HG03520 (cell line): Measurements from ENCODE around the gene SAXO1.
"Not testable (repeated sequence)": the region's sequence is repeated elsewhere in the genome, so short reads cannot be mapped to it uniquely, and the experiment has no call there.

ENCODE experiments used
- ATAC-seq: cut with Tn5 transposase; IDR thresholded peaks from one replicate; pipeline ENCODE4 v1.9.1; 2021; ENCODE audit warnings: mild to moderate bottlenecking, moderate library complexity; ENCODE audit not compliant: unreplicated experiment

Gene SAXO1

DNA sequence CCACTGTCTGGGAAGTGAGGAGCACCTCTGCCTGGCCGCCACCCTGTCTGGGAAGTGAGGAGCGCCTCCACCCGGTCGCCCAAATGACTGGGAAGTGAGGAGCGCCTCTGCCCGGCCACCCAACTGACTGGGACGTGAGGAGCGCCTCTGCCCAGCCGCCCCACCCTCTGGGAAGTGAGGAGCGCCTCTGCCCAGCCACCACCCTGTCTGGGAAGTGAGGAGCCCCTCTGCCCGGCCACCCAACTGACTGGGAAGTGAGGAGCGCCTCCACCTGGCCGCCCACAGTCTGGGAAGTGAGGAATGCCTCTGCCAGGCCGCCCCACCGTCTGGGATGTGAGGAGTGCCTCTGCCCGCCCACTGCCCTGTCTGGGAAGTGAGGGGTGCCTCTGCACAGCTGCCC is 32.9 kb downstream of the SAXO1 start:
- ATAC-seq, result no peak

DNA sequence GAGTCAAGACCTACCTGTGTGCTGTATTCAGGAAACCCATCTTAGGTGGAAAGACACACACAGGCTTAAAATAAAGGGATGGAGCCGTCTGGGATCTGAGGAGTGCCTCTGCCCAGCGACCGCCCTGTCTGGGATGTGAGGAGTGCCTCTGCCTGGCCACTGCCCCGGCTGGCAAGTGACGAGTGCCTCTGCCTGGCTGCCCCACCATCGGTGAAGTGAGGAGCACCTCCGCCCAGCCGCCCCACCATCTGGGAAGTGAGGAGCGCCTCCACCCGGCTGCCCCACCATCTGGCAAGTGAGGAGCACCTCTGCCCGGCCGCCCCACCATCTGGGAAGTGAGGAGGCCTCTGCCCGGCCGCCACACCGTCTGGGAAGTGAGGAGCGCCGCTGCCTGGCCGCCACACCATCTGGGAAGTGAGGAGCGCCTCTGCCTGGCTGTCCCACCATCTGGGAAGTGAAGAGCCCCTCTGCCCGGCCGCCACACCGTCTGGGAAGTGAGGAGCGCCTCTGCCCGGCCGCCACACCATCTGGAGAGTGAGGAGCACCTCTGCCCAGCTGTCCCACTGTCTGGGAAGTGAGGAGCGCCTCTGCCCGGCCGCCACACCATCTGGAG is 33.7 kb downstream of the SAXO1 start:
- ATAC-seq, result no peak

DNA sequence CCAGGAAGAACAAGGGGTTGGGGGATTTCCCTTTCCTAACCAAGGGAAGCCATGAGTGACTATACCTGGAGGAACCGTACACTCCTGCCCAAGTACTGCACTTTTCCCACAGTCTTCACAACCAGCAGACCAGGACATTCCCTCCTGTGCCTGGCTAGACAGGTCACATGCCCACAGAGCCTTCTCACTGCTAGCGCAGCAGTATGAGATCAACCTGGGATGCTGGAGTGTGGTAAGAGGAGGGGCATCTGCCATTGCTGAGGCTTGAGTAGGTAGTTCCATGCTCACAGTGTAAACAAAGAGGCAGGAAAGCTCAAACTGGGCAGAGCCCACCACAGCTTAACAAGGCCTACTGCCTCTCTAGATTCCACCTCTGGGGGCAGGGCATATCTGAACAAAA is 35.9 kb downstream of the SAXO1 start:
- no peak for ATAC-seq

DNA sequence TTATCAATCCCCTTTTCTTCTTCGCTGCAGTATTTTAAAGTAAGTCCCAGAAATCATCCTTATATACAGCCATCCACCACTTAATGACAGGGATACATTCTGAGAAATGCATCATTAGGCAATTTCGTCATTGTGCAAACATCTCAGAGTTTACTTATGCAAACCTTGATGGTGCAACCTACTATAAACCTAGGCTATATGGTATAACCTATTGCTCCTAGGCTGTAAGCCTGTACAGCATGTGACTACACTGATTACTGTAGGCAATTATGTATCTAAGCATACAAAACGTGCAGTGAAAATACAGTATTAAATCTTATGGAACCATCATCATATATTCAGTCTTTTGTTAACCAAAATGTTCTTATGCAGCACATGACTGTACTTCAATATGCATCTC is 36.8 kb downstream of the SAXO1 start:
- ATAC-seq, result no peak

DNA sequence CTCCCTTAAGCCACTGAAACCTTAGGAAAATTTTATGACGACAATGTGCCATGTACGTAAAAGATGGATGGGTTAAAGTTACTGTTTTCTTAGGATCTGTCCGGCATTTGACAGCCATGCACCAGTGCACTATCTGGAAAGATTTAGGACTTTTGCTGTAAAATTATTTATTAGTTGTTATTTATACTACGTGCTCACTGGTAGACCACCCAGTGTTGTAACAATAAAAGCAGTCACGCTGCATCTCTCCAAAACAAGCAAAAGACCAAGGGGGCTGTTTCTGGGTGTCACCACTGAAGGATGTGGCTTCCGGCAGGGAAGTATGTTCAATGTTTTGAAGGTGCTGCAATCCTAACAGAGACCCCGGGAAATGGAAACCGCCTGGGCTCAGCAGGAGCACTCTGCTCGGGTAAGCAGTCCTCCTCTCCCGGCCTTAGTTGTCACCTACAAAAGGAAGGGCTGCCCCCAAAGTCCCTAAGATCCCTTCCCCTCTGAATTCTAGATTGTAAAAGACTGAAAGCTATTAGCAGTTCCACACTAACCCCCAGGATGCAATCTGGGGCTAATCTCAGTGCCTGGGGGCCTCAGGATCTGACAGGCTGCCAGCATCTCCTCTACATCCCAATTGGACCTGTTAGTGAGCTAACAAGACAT is 38.6 kb downstream of the SAXO1 start:
- ATAC-seq, result no peak

DNA sequence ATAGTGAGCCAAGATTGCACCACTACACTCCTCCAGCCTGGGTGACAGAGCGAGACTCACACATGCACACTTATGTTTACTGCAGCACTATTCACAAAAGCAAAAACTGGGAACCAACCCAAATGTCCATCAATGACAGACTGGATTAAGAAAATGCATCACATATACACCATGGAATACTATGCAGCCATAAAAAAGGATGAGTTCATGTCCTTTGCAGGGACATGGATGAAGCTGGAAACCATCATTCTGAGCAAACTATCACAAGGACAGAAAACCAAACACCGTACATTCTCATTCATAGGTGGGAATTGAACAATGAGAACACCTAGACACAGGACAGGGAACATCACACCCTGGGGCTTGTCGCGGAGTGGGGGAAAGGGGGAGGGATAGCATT is 41.8 kb downstream of the SAXO1 start:
- ATAC-seq, result not testable (repeated sequence)

DNA sequence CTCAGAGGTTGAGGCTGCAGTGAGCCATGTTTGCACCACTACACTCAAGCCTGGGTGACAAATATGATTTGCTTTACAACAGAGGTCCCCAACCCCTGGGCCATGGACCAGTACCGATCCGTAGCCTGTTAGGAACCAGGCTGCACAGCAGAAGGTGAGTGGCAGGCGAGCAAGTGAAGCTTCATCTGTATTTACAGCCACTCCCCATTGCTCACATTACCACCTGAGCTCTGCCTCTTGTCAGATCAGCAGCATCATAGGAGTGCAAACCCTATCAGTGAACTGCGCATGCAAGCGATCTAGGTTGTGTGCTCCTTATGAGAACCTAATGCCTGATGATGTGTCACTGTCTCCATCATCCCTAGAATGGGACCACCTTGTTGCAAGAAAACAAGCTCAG is 42.5 kb downstream of the SAXO1 start:
- ATAC-seq, result no peak

DNA sequence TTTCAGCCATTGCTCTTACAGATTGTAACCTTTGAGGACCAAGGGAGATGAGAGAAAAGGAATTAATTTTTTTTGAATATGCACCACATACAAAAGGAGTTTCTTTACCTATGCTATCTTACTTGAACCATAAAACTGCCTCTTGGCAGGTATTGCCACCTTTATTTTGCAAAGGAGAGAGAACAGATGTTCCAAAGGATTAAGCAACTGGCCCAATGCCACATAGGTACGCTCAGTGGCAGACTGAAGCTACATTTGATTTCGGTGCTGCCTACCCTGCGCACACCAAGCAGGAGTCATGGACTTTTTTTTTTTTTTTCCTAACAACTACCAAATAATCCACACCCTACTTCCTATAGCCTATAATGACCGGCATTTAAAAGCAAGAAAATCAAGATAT is 43.1 kb downstream of the SAXO1 start:
- no peak for ATAC-seq

DNA sequence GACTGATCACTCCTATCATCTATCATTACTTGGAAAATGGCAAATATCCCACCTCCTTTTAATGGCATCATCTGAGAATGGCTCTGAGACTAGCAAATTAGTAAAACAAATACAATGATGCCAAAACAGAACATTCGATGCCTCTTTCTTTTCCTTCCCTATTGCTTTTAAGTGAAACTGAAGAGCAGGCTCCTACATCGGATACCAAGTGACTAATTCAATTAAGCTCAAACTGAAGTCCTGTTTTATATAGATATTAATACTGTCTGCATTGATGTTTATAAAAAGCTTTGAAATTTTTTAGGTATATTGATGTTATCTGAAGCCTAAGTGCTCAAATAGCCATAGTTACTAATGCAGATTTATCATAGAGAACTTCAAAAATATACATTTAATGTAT is 43.9 kb downstream of the SAXO1 start:
- ATAC-seq, result no peak

DNA sequence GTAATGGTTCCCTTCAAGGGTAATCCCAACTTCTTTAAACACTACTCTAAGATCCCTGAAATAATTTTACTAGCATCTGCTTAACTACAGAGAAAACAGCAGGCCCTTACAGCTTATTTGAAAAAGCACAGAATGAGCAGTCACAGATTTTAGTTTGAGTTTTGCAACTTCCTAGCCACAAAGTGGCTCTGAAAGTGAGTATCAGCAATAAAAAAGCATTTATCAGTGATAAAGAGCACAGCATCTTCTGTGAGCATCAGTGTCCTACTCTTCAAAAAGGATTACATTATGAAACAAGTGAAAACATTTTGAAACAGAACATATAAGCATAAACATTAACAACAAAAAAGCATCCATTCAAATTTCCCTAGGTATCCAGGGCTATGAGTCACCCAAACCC is 45.0 kb downstream of the SAXO1 start:
- ATAC-seq, result no peak

DNA sequence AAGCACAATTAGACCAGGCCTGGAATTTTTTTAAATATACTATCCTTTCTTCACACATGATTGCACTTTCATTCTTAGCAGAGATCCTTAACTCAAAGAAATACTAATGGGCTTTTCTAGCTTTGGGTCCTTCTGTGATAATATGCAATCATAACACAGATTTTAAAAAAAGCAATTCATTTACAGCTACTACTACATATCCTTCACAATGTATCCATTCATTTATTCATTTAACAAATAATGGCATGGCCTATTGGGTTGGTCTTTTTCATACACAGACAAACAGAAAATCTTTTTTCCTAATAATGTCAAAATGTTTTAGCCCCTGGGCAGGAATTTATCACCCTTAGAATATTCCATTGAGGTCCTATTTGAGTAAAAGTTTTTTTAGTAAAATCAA is 47.0 kb downstream of the SAXO1 start:
- ATAC-seq, result no peak

DNA sequence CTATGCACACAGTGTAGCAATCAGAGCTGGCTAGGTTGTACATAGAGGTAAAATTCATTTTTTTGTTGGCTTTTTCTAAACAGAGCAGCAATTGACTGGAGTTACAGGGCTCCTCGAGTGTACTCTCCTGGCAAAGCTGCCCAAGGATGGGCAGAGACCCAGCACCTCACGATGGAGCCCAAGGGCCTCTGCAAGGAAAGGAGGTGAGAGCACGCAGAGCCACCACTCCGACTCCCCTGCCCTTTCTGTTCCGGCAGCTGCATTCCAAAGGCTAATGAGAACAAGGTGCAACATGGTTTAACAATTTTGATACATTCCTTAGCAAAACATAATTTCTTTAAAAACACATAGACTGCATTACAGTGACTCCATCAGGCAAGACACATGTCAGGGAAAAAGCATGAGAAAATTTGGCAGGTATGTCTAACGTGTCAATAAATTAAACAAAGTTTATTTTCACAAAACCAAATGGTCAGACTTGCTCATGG is 47.5 kb downstream of the SAXO1 start:
- ATAC-seq, result no peak

DNA sequence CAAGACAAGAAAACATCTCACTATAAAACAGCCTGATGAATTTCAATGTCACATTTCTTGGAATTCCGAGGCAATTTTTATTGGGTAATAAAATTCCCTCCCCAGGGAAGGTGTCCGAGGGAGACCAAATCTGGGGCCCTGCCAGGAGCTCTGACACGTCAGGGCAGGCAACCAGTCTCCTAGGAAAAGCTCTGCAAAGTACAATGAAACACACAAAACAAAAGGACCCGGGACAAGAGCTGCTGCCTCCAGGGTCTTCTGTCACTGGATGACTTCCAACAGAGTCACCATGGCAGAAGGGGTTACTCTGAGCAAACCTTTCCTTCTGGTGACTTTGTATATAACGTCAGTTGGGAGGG is 50.8 kb downstream of the SAXO1 start:
- no peak for ATAC-seq

DNA sequence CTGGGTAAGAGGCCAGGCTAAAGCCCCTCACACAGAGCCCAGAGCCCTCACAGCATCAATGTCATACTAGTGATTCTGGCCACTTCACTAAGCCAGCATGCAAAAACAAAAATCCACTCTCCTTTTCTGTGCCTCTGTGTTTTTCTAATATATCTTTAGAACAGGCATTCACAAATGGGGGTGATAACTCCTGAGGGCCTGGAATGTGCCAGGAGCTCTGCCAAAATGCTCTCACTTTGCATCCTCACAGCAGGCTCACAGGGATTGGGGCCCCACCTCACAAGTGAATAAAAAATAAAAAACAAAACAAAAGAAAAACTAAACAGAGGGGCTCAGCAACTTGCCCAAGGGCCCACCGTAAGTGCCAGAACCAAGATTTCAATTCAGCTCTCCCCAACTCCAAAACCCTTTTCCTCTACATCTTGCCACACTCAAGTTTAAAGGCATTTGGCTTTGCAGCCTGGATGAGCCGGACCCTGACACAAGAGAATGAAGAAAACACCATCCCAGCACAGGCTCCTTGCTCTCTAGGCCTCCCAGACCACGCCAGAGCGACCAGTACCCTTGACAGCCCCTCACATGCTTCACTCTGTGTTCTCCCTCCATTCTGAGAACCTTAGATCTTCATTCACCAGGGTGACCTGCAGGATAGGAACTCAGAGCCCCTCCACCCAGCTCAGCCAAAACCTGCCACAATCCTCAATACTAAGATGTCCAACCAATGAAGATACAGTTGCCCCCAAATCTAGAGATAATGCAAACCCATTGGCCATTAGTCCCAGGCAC is 51.3 kb downstream of the SAXO1 start:
- no peak for ATAC-seq

DNA sequence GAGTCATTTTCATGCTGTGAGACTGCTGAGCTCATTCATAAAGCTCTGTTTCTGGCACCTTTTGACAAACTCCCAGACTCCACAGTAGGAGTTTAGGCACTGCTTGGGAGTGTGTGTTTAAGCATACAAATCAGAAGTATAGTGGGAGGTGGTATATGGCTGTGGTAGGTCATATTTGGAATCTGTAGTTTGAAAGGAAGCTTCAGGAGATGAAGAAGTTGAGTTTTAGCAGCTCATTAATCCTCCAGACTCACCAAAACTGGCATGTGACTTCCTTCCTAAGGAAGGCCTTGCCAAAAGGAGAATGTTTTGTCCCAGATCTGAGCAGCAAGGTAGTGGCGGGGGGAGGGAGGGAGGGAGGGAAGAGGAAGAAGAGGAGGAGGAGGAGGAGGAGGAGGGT is 52.8 kb downstream of the SAXO1 start:
- no peak for ATAC-seq

DNA sequence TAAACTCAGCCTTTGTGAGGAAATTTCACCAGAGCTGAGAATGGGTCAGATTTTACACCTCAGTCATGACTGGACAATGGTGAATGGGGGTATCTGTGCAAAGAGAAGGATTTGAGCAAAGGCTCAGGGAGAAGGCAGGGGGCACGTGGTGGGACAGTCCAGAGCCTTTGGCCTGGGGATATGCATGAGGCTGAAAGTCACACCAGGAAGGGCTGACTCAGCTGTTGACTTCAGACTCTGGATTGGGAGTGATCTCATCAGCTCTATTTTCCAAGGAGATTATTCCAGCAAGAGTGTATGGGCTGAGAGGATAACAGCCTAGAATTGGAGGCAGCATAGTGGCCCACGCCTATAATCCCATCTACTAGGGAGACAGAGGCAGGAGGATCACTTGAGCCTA is 53.6 kb downstream of the SAXO1 start:
- no peak for ATAC-seq

DNA sequence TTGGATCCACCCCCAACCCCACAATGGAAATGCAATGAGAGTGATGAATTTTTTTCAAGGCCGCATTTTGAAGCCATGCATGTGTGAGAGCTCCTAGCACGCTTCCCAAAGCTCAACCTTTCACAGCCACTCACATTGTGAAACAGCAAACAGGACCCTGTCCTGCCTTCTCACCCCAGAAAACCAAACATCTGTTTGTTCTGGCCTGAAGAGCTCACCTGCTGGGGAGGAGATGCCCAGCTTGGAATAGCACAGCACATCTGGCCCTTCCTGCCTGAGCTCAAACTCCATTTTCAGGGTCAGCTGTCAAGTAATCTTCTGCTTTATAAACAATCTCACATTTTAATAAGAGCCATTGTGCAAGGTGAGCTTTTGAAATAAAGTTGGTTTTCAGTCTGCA is 54.8 kb downstream of the SAXO1 start:
- ATAC-seq, result no peak

DNA sequence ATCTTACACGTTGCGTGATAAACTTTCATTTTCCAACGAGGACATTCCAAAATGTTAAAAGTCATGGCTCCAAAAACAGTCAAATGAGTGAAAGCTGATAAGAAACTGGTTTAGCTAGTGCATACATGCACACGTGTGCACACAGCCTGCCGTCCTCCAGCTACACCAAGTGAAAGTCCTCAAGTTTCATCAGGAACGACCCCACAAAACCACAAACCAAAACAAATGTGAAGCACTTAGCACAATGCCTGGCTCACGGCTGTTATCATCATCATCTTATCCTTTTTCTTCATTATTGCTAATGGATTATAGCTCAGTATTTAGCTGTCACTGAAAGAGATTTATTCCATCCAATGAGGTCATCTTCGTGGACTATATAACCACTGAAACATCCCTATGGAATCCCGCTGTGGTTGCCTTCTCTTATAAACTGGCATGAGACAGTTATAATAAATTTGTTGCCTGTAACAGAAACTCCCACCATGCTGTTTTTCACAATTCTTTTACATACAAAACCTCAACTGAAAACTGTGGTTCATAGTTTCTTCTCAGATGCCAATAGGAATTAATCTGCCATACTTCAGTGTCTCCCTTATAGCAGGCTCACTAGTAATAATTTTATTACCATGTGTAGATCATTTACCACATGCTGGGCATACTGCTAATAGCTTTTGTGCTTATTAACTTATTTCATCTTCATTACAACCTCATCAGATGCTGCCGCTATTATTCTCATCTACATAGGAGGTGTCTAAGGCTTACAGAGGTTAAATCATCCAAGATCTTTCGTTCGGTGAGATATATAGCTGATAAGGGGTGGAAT is 56.1 kb downstream of the SAXO1 start:
- no peak for ATAC-seq

DNA sequence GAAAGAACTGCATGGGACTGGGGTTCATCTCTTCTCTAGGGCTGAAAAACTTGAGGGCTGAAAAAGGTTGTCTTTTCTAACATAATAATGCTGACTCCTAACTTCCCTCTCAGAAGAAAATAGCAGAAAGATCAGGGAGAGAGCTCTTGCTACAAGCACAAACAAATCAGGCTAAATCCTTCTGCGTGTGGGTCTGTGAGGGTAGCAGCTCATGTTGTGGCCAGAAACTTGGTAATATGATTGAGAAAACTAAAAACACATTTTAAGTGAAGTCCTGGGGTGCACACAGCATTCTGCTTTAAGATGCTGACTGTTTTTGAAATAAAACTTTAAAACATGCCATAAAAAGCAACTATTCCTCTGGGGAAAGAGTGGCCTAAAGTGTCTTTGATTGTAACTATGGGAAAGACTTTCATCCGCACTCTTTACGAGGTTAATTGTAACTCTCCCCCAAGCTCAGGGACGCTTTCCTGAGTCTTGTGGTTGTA is 56.7 kb downstream of the SAXO1 start:
- ATAC-seq, result no peak

DNA sequence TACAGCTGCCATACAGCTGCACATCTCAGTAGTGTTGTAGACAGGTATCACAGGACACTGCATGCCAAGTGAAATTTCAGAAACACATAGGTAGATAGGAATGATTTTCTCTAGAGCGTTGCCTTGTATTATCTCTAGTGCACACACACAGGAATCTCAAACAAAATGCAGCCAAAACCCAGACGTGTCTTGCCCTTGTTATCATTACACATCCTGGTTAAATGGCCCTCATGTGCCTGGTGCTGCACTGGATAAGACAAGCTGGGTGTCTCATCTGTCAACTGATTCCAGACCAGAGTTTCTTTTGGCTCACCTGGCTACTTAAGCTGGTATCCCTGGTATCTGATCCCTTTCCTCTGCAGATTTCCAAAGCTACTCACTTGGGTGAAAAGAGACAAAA is 59.7 kb downstream of the SAXO1 start:
- no peak for ATAC-seq

DNA sequence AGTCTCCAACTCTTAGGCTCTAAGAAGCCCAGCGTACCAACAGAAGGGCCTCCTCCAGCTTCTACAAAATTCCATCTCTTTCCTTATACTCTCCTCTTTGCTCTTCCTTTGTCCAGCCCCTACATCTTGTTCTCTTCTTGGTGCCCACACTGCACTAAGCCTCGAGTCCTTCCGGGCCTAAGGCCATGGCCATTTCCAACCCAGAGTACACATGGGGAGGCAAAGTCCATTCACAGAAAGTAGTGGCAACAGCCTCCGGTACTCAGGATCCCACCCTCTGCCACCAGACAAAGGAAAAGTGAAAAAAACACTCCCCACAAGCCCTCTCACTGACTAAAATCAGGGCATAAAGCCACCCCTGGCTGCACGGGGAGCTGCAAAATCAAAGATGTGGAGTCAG is 60.3 kb downstream of the SAXO1 start:
- no peak for ATAC-seq
